Loucy (cell line): ENCODE measurements around the gene TMEM150B.

ENCODE experiments used
- EZH2phosphoT487 ChIP-seq: fragments of 200-600 bp; IDR thresholded peaks from 2 replicates; pipeline ENCODE4 v1.6.1; 2018; ENCODE audit warnings: antibody characterized with exemption, mild to moderate bottlenecking, moderate library complexity, borderline replicate concordance
- TF ChIP-seq, protein P1 (sequence below): fragments of 200-600 bp; sonication (generic); conservative IDR thresholded peaks from 2 replicates; pipeline ENCODE4 v1.5.1; 2014; ENCODE audit warnings: mild to moderate bottlenecking, antibody characterized with exemption, low read length

- TF ChIP-seq, protein P1, sequence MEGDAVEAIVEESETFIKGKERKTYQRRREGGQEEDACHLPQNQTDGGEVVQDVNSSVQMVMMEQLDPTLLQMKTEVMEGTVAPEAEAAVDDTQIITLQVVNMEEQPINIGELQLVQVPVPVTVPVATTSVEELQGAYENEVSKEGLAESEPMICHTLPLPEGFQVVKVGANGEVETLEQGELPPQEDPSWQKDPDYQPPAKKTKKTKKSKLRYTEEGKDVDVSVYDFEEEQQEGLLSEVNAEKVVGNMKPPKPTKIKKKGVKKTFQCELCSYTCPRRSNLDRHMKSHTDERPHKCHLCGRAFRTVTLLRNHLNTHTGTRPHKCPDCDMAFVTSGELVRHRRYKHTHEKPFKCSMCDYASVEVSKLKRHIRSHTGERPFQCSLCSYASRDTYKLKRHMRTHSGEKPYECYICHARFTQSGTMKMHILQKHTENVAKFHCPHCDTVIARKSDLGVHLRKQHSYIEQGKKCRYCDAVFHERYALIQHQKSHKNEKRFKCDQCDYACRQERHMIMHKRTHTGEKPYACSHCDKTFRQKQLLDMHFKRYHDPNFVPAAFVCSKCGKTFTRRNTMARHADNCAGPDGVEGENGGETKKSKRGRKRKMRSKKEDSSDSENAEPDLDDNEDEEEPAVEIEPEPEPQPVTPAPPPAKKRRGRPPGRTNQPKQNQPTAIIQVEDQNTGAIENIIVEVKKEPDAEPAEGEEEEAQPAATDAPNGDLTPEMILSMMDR: no peak
- TF ChIP-seq EZH2phosphoT487: no peak
These were observed 19.1 kb downstream of the TMEM150B start for GRCh38 chr19:55305983-55306562.
